DMS53 (cell line): ENCODE results near the gene LPO.

ENCODE experiments used
- DNase-seq: peaks from one replicate; lab custom pipeline; 2025; lab: John Stamatoyannopoulos, UW

The LPO gene

GRCh38 chr17:58303971-58304749 lies 65.8 kb downstream of the LPO start:
- DNase-seq, result peak; percentile 75

- no peak for DNase-seq
These were observed 66.5 kb downstream of the LPO start for GRCh38 chr17:58304750-58305486.

- no peak for DNase-seq
These were observed 67.2 kb downstream of the LPO start for GRCh38 chr17:58305626-58306025.

- no peak for DNase-seq
These were observed 68.0 kb downstream of the LPO start for GRCh38 chr17:58306131-58306951.

GRCh38 chr17:58307468-58308172 lies 69.2 kb downstream of the LPO start:
- no peak for DNase-seq

- DNase-seq, result peak; percentile 31
These were observed 70.0 kb downstream of the LPO start for GRCh38 chr17:58308173-58308984.

GRCh38 chr17:58308985-58309917 lies 70.9 kb downstream of the LPO start:
- DNase-seq, result no peak

GRCh38 chr17:58309918-58310259 lies 71.5 kb downstream of the LPO start:
- no peak for DNase-seq

- DNase-seq, result no peak
These were observed 72.4 kb downstream of the LPO start for GRCh38 chr17:58310511-58311428.

GRCh38 chr17:58311429-58311894 lies 73.1 kb downstream of the LPO start:
- no peak for DNase-seq

- DNase-seq, result no peak
These were observed 73.7 kb downstream of the LPO start for GRCh38 chr17:58312021-58312630.

- no peak for DNase-seq
These were observed 74.4 kb downstream of the LPO start for GRCh38 chr17:58312829-58313228.

GRCh38 chr17:58313815-58314705 lies 75.7 kb downstream of the LPO start:
- DNase-seq, result peak; percentile 54

- no peak for DNase-seq
These were observed 76.3 kb downstream of the LPO start for GRCh38 chr17:58314706-58315015.

- no peak for DNase-seq
These were observed 76.9 kb downstream of the LPO start for GRCh38 chr17:58315281-58315711.

GRCh38 chr17:58315750-58316149 lies 77.4 kb downstream of the LPO start:
- DNase-seq, result no peak

- no peak for DNase-seq
These were observed 78.0 kb downstream of the LPO start for GRCh38 chr17:58316260-58316960.
